HG02571 (cell line): ENCODE data around the gene NEB.
"Not testable (repeated sequence)": the region's sequence is repeated elsewhere in the genome, so short reads cannot be mapped to it uniquely, and the experiment has no call there.

Source experiments
- ATAC-seq: cut with Tn5 transposase; IDR thresholded peaks from one replicate; pipeline ENCODE4 v1.9.1; 2021; ENCODE audit warnings: mild to moderate bottlenecking, moderate library complexity; ENCODE audit not compliant: unreplicated experiment

Gene NEB

GRCh38 chr2:151619337-151619989 is 114.8 kb downstream of the NEB start:
- ATAC-seq = no peak

- ATAC-seq = no peak
These were observed 117.4 kb downstream of the NEB start for GRCh38 chr2:151616760-151617339.

GRCh38 chr2:151614606-151615306 is 119.5 kb downstream of the NEB start:
- ATAC-seq = no peak

GRCh38 chr2:151614159-151614558 is 120.1 kb downstream of the NEB start:
- no peak for ATAC-seq

GRCh38 chr2:151611351-151611750 is 122.9 kb downstream of the NEB start:
- no peak for ATAC-seq

GRCh38 chr2:151610310-151610709 is 124.0 kb downstream of the NEB start:
- no peak for ATAC-seq

GRCh38 chr2:151609705-151610104 is 124.6 kb downstream of the NEB start:
- ATAC-seq = no peak

GRCh38 chr2:151607459-151608424 is 126.5 kb downstream of the NEB start:
- ATAC-seq = not testable (repeated sequence)

- ATAC-seq = not testable (repeated sequence)
These were observed 130.7 kb downstream of the NEB start for GRCh38 chr2:151603530-151603929.

- ATAC-seq = not testable (repeated sequence)
These were observed 131.9 kb downstream of the NEB start for GRCh38 chr2:151602402-151602801.

- ATAC-seq = not testable (repeated sequence)
These were observed 132.5 kb downstream of the NEB start for GRCh38 chr2:151601803-151602202.

GRCh38 chr2:151596903-151597608 is 137.2 kb downstream of the NEB start:
- ATAC-seq = not testable (repeated sequence)

- not testable (repeated sequence) for ATAC-seq
These were observed 142.4 kb downstream of the NEB start for GRCh38 chr2:151591908-151592255.

GRCh38 chr2:151591250-151591907 is 142.9 kb downstream of the NEB start:
- not testable (repeated sequence) for ATAC-seq

- ATAC-seq = not testable (repeated sequence)
These were observed 153.0 kb downstream of the NEB start for GRCh38 chr2:151581300-151581699.

GRCh38 chr2:151580697-151581096 is 153.6 kb downstream of the NEB start:
- ATAC-seq = not testable (repeated sequence)

GRCh38 chr2:151577116-151577515 is 157.2 kb downstream of the NEB start:
- no peak for ATAC-seq

GRCh38 chr2:151576080-151576479 is 158.2 kb downstream of the NEB start:
- no peak for ATAC-seq

- no peak for ATAC-seq
These were observed 158.9 kb downstream of the NEB start for GRCh38 chr2:151575338-151575737.

- no peak for ATAC-seq
These were observed 164.1 kb downstream of the NEB start for GRCh38 chr2:151570191-151570590.
